ENCODE measurements around the gene CHIA.

The CHIA gene

GRCh38 chr1:111252786-111253185 is 37.9 kb upstream of the CHIA start:
- no peak for TF ChIP-seq CTCF (conservative IDR thresholded peaks at IDR 0.05; ENCODE audit: low read depth)
- POLR2A ChIA-PET (ENCODE audit: low non-redundant PET), result no interaction called here
- no peak overlapping the region for H3K27ac ChIP-seq
- CTCF ChIA-PET, result no interaction called here
- no peak for DNase-seq (ENCODE audit: low spot score)

GRCh38 chr1:111253876-111254275 is 36.8 kb upstream of the CHIA start:
- DNase-seq (ENCODE audit: low spot score), result no peak
- H3K27ac ChIP-seq, result no peak overlapping the region
- POLR2A ChIA-PET (ENCODE audit: low non-redundant PET), result no interaction called here
- CTCF ChIA-PET, result interaction anchor here (1.3 kb wide), 1 partner anchor 31 kb away, joined by 4 read pairs; no protein-coding TSS in a partner anchor
- TF ChIP-seq CTCF (conservative IDR thresholded peaks at IDR 0.05; ENCODE audit: low read depth), result no peak

GRCh38 chr1:111256988-111257658 is 33.5 kb upstream of the CHIA start:
- DNase-seq (ENCODE audit: low spot score), result no peak
- no peak for TF ChIP-seq CTCF (conservative IDR thresholded peaks at IDR 0.05; ENCODE audit: low read depth)
- ChIA-PET POLR2A (ENCODE audit: low non-redundant PET) (no interaction called here), CTCF (no interaction called here)
- H3K27ac ChIP-seq, result no peak overlapping the region

- TF ChIP-seq CTCF (conservative IDR thresholded peaks at IDR 0.05; ENCODE audit: low read depth), result no peak
- DNase-seq (ENCODE audit: low spot score), result no peak
- no peak overlapping the region for H3K27ac ChIP-seq
- POLR2A ChIA-PET (ENCODE audit: low non-redundant PET), result no interaction called here
- CTCF ChIA-PET, result no interaction called here
These were observed 22.7 kb upstream of the CHIA start for GRCh38 chr1:111267801-111268508.

- ChIA-PET CTCF (no interaction called here), POLR2A (ENCODE audit: low non-redundant PET) (no interaction called here)
- no peak overlapping the region for H3K27ac ChIP-seq
- TF ChIP-seq CTCF (conservative IDR thresholded peaks at IDR 0.05; ENCODE audit: low read depth), result no peak
- no peak for DNase-seq (ENCODE audit: low spot score)
These were observed 20.7 kb upstream of the CHIA start for GRCh38 chr1:111269825-111270406.

GRCh38 chr1:111270771-111271463 is 19.7 kb upstream of the CHIA start:
- H3K27ac ChIP-seq, result no peak overlapping the region
- no peak for TF ChIP-seq CTCF (conservative IDR thresholded peaks at IDR 0.05; ENCODE audit: low read depth)
- no peak for DNase-seq (ENCODE audit: low spot score)
- POLR2A ChIA-PET (ENCODE audit: low non-redundant PET), result no interaction called here
- CTCF ChIA-PET, result interaction anchor here (0.6 kb wide), 1 partner anchor 172 kb away, joined by 3 read pairs; no protein-coding TSS in a partner anchor

Data from RWPE1 (cell line).